D721Med (cell line): ENCODE data around the gene CYB5R3.

ENCODE experiments used
- DNase-seq: peaks from one replicate; pipeline ENCODE4 v3.0.0; 2011; ENCODE audit warnings: low spot score; ENCODE audit not compliant: insufficient read length
- FAIRE-seq: peaks from 2 replicates; lab custom pipeline; 2011; peaks lifted over from hg19 to GRCh38; lab: Jason Lieb, UNC
- CTCF ChIP-seq: IDR thresholded peaks from 2 replicates; pipeline ENCODE4 v1.5.1; 2012; ENCODE audit warnings: mild to moderate bottlenecking, control low read depth; ENCODE audit not compliant: insufficient read depth; ENCODE audit errors: missing control alignments

CYB5R3 gene

GRCh38 chr22:42646569-42647525, 2.3 kb downstream of the CYB5R3 start:
- FAIRE-seq = no peak
- DNase-seq = no peak
- no peak for TF ChIP-seq CTCF

GRCh38 chr22:42645938-42646568, 3.1 kb downstream of the CYB5R3 start:
- TF ChIP-seq CTCF = no peak
- no peak for FAIRE-seq
- no peak for DNase-seq

GRCh38 chr22:42645341-42645937, 3.8 kb downstream of the CYB5R3 start:
- DNase-seq = no peak
- no peak for TF ChIP-seq CTCF
- no peak for FAIRE-seq

GRCh38 chr22:42644422-42645340, 4.5 kb downstream of the CYB5R3 start:
- FAIRE-seq = no peak
- no peak for DNase-seq
- no peak for TF ChIP-seq CTCF

GRCh38 chr22:42643634-42644421, 5.4 kb downstream of the CYB5R3 start:
- no peak for DNase-seq
- TF ChIP-seq CTCF = no peak
- FAIRE-seq = no peak
